Endodermal cell (in vitro differentiated cells): ENCODE results near the gene PRG3. TPM values are rescaled to one million over a fixed set of nuclear protein-coding genes. Genes with fewer than 3 reads are reported as not detected.

Experiments used
- DNase-seq: peaks from one replicate; pipeline ENCODE4 v3.0.0-alpha.2; 2017
- H3K27ac ChIP-seq: 2 replicates; pipeline ENCODE4 v1.5.1; 2013; ENCODE audit warnings: mild to moderate bottlenecking, low read depth, low read length, moderate library complexity
- H3K27me3 ChIP-seq: 2 replicates; pipeline ENCODE4 v1.6.1; 2013; ENCODE audit warnings: mild to moderate bottlenecking, low read length, moderate library complexity; ENCODE audit not compliant: insufficient read depth, control insufficient read depth, poor library complexity, severe bottlenecking
- H3K36me3 ChIP-seq: 2 replicates; pipeline ENCODE4 v1.7.0; 2013; ENCODE audit warnings: mild to moderate bottlenecking, low read length, moderate library complexity; ENCODE audit not compliant: control insufficient read depth, insufficient read depth
- H3K4me1 ChIP-seq: one replicate; pipeline ENCODE4 v1.7.0; 2013; ENCODE audit warnings: low read length; ENCODE audit not compliant: control insufficient read depth, insufficient read depth
- H3K4me3 ChIP-seq: 2 replicates; pipeline ENCODE4 v1.5.1; 2013; ENCODE audit warnings: mild to moderate bottlenecking, low read length, moderate library complexity
- H3K9ac ChIP-seq: 2 replicates; pipeline ENCODE4 v1.6.1; 2013; ENCODE audit warnings: mild to moderate bottlenecking, low read length, moderate library complexity; ENCODE audit not compliant: poor library complexity, severe bottlenecking; ENCODE audit errors: extremely low read depth
- H3K9me3 ChIP-seq: 2 replicates; pipeline ENCODE4 v1.6.1; 2013; ENCODE audit warnings: mild to moderate bottlenecking, low read length, moderate library complexity; ENCODE audit not compliant: control insufficient read depth
- H3K27ac Mint-ChIP-seq: 2 replicates; pipeline ENCODE4 v1.8.0; 2020; ENCODE audit warnings: mixed read lengths
- H3K27me3 Mint-ChIP-seq: 2 replicates; pipeline ENCODE4 v1.8.0; 2021; ENCODE audit warnings: mild to moderate bottlenecking, mixed read lengths; ENCODE audit not compliant: insufficient read depth
- H3K36me3 Mint-ChIP-seq: 2 replicates; pipeline ENCODE4 v1.8.0; 2020; ENCODE audit warnings: low read depth, mixed read lengths
- H3K4me1 Mint-ChIP-seq: 2 replicates; pipeline ENCODE4 v1.8.0; 2020; ENCODE audit warnings: mixed read lengths
- H3K4me3 Mint-ChIP-seq: 2 replicates; pipeline ENCODE4 v1.8.0; 2020; ENCODE audit warnings: mild to moderate bottlenecking, moderate library complexity, mixed read lengths
- H3K9me3 Mint-ChIP-seq: 2 replicates; pipeline ENCODE4 v1.8.0; 2020; ENCODE audit warnings: mild to moderate bottlenecking, mixed read lengths
- CTCF ChIP-seq: fragments of 200-600 bp; sonication (generic); conservative IDR thresholded peaks from 2 replicates; pipeline ENCODE4 v1.5.0; 2021; ENCODE audit warnings: antibody characterized with exemption, mild to moderate bottlenecking
- WGBS, 2 experiments: methylation state at CpG; one replicate each; pipeline versions ENCODE4 v1.1.5 to v1.1.7; 2013; ENCODE audit warnings: missing lambda C conversion rate in 2 of 2, mixed read lengths in 1 of 2; ENCODE audit not compliant: insufficient coverage in 1 of 2, insufficient read length in 1 of 2; 5-methylcytosine and 5-hydroxymethylcytosine counted together
- total RNA-seq, 2 donors: library from RNA; stranded (reverse); fragmentation: NEBNext Ultra II Directional in 1 of 2; extraction: Animal tissue kit (Norgen Biotek cat#: 25700) in 1 of 2; gene quantifications; 2 replicates in 1 of 2; 3 replicates in 1 of 2; pipeline ENCODE4 v1.2.1, GENCODE V29; 2021

PRG3 gene
- total RNA-seq, 2 donors from 2014 or later = not detected

- Histone ChIP-seq H3K27ac (peak overlapping the region; percentile 38), H3K36me3 (no peaks in the 10 kb centered on the region), H3K27me3 (peaks cover 21% of the 10 kb centered on the region), H3K9me3 (no peaks in the 10 kb centered on the region), H3K4me3 (no peak overlapping the region), H3K9ac (no peak overlapping the region), H3K4me1 (no peaks in the 10 kb centered on the region)
- no peak for DNase-seq
- H3K27me3 Mint-ChIP-seq = peaks cover 45% of the 10 kb centered on the region
- H3K9me3 Mint-ChIP-seq = no peaks in the 10 kb centered on the region
- H3K36me3 Mint-ChIP-seq = no peaks in the 10 kb centered on the region
- TF ChIP-seq CTCF = no peak
- peaks cover 5% of the 10 kb centered on the region for H3K4me1 Mint-ChIP-seq
- no peak overlapping the region for H3K4me3 Mint-ChIP-seq
- WGBS, 2 experiments = 84 to 85% methylated on average over 9 to 11 of the region's 11 CpGs
- H3K27ac Mint-ChIP-seq = no peak overlapping the region
Measured at GRCh38 chr11:57342702-57343101, 38.2 kb downstream of the PRG3 start.

DNA sequence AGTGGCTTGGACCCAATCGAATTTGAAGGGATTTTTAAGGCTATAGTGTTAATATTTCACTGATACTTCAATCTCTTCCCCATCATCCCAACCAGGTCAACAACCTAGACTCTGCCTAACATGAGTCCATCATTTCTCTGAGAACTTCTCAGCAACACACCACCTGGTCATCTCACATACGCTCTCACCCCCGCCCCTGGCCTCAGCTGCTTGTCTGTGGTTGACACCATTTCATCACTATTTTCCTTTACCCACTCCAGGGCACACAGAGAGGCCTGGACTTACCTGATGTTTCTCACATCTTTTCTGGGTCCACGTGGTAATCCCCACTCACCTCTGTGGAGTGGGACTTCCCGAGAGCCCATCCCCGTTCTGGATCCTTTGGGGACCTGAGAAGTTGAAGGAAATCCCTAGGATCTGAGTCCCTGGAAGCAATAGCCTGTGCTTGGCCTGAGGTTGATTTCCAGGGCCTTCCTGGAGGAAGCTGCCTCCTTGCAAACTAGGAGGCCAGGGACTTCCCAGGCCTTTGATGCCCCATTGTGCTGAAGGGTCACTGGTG lies 39.6 kb downstream of the PRG3 start:
- 89 to 100% methylated on average over 2 to 5 of the region's 6 CpGs for WGBS, 2 experiments
- H3K27ac Mint-ChIP-seq = no peak overlapping the region
- no peaks in the 10 kb centered on the region for H3K9me3 Mint-ChIP-seq
- no peak overlapping the region for H3K4me3 Mint-ChIP-seq
- H3K36me3 Mint-ChIP-seq = no peaks in the 10 kb centered on the region
- H3K27me3 ChIP-seq = peaks cover 8% of the 10 kb centered on the region
- H3K4me3 ChIP-seq = no peak overlapping the region
- no peak overlapping the region for H3K27ac ChIP-seq
- H3K9me3 ChIP-seq = no peaks in the 10 kb centered on the region
- peaks cover 34% of the 10 kb centered on the region for H3K27me3 Mint-ChIP-seq
- TF ChIP-seq CTCF = no peak
- H3K9ac ChIP-seq = no peak overlapping the region
- no peak for DNase-seq
- H3K4me1 Mint-ChIP-seq = peaks cover 7% of the 10 kb centered on the region
- H3K36me3 ChIP-seq = no peaks in the 10 kb centered on the region
- H3K4me1 ChIP-seq = no peaks in the 10 kb centered on the region

- TF ChIP-seq CTCF = peak; percentile 57
- peak; percentile 82 for DNase-seq
- H3K9ac ChIP-seq = no peak overlapping the region
Measured at GRCh38 chr11:57340039-57340615, 40.8 kb downstream of the PRG3 start.

More at GRCh38 chr11:57340039-57340615, 40.8 kb downstream of the PRG3 start:
- peaks cover 7% of the 10 kb centered on the region for H3K27me3 ChIP-seq
- H3K4me3 ChIP-seq = no peak overlapping the region
- Mint-ChIP-seq H3K27me3 (peaks cover 34% of the 10 kb centered on the region), H3K4me3 (no peak overlapping the region), H3K36me3 (no peaks in the 10 kb centered on the region), H3K27ac (no peak overlapping the region), H3K9me3 (no peaks in the 10 kb centered on the region), H3K4me1 (peaks cover 10% of the 10 kb centered on the region)
- H3K36me3 ChIP-seq = no peaks in the 10 kb centered on the region
- no peaks in the 10 kb centered on the region for H3K4me1 ChIP-seq
- no peaks in the 10 kb centered on the region for H3K9me3 ChIP-seq
- WGBS, 2 experiments = 42 to 50% methylated on average over 9 to 12 of the region's 12 CpGs
- peak overlapping the region; percentile 50 for H3K27ac ChIP-seq
